NCI-H82 treated with DMSO at 0.1 percent for 48 hours (cell line): ENCODE measurements around the gene UPK3BL2.
"Not testable (repeated sequence)": the region's sequence is repeated elsewhere in the genome, so short reads cannot be mapped to it uniquely, and the experiment has no call there.

ENCODE experiments used
- DNase-seq: peaks from one replicate; lab custom pipeline; 2025; ENCODE audit not compliant: unreplicated experiment; lab: John Stamatoyannopoulos, UW

UPK3BL2 gene

GRCh38 chr7:102543596-102543995 lies at the start of gene UPK3BL2:
UPK3BL2 (minus strand) TSS chr7:102543696; CDS start chr7:102543636, 60 bp downstream.
- DNase-seq: not testable (repeated sequence)

- DNase-seq: not testable (repeated sequence)
Observed at GRCh38 chr7:102592477-102593019, 49.1 kb upstream of the UPK3BL2 start.

DNA sequence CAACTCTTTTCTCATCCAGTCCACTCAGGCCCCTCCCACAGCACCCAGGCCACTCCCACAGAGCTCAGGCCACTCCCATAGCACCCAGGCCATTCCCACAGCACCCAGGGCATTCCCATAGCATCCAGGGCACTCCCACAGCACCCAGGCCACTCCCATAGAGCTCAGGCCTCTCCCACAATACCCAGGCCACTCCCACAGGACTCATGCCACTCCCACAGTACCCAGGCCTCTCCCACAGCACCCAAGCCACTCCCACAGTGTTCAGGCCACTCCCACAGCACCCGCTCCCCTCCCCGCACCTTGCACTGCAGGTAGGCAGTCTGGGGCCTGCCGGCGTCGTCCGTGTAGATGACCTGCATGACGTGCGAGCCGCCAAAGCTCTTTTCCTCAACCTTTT lies 46.4 kb upstream of the UPK3BL2 start:
- not testable (repeated sequence) for DNase-seq

DNA sequence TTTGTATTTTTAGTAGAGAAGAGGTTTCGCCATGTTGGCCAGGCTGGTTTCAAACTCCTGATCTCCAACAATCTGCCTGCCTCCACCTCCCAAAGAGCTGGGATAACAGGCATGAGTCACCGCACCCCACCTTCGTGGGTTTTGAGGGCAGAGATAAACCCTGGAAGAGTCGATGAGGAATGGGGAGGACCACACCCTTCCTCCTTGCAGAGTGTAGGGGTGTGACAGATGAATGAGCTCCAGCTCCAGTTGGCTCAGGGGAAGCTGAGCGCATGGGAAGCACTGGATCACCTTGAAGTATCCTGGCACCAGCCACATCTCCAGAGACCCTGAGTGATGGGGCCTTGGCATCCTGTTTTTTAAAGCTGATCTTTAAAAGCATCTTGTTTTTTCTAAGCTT lies 40.0 kb upstream of the UPK3BL2 start:
- DNase-seq: not testable (repeated sequence)

GRCh38 chr7:102581722-102582121 lies 38.2 kb upstream of the UPK3BL2 start:
- DNase-seq: not testable (repeated sequence)

DNA sequence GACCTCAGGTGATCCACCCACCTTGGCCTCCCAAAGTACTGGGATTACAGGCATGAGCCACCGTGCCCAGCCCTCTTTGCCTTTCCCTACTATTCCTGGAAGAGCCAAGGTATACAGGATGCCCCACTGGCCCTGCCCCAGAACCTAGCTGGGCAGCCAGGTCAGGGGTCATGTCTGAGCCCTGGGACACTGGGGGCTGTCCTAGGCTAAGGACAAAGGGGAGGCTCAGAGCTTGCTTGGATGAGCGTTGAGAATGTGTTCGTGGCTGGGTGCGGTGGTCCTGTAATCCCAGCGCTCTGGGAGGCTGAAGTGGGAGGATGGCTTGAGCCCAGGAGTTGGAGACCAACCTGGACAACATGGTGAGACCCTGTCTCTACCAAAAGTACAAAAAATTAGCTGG lies 35.0 kb upstream of the UPK3BL2 start:
- not testable (repeated sequence) for DNase-seq

DNA sequence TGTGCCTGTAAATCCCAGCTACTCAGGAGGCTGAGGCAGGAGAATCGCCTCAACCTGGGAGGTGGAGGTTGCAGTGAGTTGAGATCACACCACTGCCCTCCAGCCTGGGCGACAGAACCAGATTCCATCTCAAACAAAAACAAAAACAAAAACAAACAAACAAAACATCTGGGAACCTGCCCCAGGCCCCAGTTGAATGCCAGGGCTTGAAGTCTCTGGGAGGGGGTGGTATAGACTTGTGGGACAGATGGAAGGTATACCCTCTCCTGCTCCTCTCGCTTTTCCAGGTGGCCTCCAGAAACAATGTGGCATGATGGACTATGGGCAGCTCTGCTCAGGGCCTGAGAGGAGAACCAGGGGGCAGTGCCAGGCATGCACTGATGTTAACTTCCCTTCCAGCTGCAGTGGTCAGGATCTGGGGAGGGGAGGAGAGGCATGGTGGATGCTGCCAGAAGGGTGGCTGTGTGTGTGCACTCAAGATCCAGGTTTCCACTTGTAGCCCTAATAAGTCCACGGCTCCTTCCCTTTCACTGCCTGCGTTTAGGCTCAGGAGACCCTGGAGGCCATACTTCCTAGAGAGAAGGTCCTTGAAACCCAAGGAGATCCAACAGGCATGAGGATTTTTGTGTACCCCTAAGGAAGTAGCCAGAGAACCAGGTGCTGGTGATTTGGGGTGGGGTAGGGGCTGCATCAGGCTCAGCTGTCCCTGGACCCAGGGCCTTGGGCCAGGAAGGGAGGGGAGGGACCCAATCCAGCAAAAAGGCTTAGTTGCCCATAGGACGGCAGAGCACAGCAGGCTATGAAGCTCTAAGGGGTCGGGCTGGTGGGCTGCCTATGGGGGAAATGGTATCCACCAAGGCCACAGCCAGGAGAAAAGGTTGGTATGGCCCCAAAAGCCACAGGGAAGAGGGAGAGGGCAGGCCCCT lies 34.1 kb upstream of the UPK3BL2 start:
- DNase-seq: not testable (repeated sequence)

DNA sequence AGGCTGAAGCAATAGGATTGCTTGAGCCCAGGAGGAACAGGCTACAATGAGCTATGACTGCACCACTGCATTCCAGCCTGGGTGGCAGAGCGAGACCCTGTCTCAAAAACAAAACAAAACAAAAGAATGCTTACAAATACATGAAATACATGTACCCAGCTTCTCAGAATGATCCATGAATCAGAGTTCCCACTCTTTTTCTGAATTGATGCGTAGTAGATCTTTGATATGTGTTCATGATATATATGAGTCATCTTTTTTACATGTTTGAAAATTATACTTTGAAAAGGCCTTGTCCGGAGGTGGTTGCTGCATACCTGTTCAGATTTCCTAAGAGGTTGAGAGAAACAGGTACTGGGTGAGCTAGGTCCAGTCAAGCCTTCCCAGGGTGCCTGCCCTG lies 32.9 kb upstream of the UPK3BL2 start:
- DNase-seq: not testable (repeated sequence)

GRCh38 chr7:102574607-102575006 lies 31.1 kb upstream of the UPK3BL2 start:
- not testable (repeated sequence) for DNase-seq

DNA sequence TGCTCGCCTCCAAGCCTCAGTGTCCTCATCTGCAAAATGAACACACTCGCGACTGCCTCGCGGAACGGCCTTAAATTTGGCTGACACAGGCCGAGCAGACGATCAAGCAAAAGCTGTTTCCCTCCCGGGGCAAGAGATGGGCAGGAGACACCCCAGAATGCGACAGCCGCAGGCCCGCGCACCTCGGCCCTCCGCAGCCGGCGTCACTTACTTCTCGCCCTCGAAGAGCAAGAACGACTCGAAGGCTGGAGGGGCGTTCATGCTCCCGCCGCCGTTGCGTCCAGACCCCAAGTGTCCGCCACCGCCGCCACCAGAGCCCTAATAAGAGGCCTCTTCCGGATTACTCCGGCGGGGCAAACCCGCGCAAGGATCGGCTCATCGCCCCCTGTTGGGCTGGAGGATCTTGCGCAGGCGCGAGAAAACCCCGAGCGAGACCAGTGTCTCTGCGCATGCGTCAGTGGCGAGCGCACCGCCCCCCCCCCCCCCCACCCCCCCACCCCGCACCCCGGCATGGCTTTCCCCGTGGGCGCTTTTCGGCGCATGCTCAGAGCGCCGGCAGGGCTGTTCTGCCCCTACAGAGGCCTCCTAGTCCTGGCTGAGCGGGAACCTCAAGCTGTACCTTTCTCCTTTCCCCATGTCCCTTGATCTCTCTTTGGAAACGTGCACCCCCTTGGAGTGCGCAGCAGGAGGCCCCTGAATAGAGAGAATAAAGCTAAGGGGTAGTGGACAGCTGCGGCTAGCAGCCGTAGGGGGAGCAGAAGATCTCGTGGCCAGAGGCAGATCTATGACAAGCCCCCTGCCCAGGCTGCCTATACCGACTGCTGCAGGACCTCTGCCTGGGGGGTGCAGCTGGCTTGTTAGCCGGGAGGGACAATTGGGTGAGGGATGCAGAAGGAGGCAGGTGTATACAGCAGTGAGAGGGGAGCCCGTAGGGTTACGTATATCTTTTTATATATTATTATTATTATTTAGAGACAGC lies 29.1 kb upstream of the UPK3BL2 start, which contains the start of gene POLR2J3:
TSS of gene POLR2J3 (minus strand) at position 323 of the 979 bp plus-strand sequence. CDS start at position 261, 62 bp downstream.
- not testable (repeated sequence) for DNase-seq

DNA sequence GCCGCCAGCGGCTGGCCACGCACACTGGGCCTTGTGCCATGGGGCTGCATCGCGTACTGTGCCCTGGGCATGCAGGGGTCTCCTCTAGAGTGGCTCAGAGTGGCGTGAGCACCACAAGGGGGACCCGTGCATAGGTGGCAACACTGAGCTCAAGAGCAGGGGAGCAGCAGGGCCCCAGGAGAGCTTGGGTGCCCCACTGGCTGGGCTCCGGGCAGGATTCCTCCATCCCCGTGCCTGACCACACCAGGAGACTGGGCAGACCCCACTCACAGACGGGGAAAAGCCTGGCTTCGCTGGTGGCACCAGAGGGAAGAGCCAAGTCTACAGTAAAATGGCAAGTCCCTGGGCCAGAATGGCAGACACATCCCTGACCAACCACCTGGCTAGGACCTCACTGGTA lies 25.1 kb upstream of the UPK3BL2 start:
- DNase-seq: not testable (repeated sequence)

DNA sequence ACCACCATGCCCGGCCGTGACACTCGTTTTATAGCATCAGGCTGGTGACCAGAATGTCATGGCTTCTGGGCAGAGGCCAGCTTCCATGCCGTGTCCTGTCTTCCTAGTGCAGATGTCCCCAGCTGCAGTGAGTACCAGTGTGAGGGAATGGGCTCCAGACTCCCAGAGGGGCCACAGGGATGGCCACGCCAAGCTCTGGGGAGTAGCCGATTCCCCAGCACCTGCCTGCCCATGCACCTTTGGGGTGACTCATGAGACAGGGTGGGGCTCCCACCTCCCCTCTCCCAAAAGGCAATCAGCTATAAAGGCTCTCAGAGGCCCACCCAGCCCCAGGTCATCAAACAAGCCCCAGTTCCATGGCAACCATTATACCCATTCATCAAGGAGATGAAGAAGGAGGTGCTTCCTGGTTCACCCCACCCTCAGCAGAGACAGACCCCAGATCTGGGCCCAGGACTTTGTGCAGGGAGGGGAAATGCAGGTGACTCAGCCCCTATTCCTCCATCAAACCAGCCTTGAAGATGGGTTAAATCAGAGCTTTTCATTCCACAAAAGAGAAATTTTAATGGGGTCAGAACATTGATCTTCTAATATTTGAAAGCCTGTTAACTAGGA lies 7.4 kb upstream of the UPK3BL2 start, which contains the start of gene SPDYE2:
TSS of gene SPDYE2 (plus strand) at position 419 of the 615 bp plus-strand sequence. CDS start 2,030 bp downstream, outside the sequence.
- not testable (repeated sequence) for DNase-seq

- DNase-seq: not testable (repeated sequence)
Observed at GRCh38 chr7:102546353-102546752, 2.9 kb upstream of the UPK3BL2 start.

- DNase-seq: not testable (repeated sequence)
Observed at GRCh38 chr7:102545288-102545687, 1.8 kb upstream of the UPK3BL2 start.

- not testable (repeated sequence) for DNase-seq
Observed at GRCh38 chr7:102544372-102544771, 876 bp upstream of the UPK3BL2 start.

DNA sequence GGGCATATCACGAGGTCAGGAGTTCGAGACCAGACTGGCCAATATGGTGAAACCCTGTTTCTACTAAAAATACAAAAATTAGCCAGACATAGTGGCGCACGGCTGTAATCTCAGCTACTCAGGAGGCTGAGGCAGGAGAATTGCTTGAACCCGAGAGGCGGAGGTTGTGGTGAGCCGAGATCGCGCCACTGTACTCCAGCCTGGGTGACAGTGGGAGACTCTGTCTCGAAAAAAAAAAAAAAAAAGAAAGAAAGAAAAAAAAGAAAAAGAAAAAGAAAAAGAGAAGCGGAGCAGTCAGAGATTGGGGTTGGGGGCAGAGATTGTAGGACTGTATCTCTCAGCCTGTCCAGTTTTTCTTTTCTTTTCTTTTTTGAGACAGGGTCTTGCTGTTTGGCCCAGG lies 725 bp downstream of the UPK3BL2 start:
- not testable (repeated sequence) for DNase-seq

GRCh38 chr7:102542083-102542482 lies 1.4 kb downstream of the UPK3BL2 start:
- not testable (repeated sequence) for DNase-seq

GRCh38 chr7:102540604-102541003 lies 2.9 kb downstream of the UPK3BL2 start:
- DNase-seq: not testable (repeated sequence)

DNA sequence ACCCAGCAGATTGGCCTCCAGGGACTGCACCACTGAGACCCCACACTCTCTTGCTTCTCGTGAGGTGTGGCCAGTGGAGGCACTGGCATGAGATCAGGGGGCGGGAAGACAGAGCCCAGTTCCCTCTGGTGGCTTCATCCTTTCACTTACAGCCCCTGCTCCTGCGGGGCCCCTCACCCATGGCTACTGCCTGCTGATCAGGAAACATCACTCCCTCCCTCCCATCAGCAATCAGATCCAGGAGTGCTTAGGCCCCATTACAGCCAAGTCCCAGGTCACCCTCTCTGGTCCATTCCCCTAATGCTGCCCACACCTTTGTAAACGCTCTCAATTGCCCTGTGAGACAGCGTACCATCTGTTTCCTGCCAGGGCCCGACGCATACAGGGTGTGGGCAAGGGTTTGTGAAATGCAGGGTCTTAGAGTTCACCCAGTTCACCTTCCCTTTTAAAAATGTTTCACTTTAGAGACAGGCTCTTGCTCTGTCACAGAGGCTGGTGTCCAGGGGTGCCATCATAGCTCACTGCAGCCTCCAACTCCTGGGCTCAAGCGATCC lies 8.4 kb downstream of the UPK3BL2 start:
- DNase-seq: not testable (repeated sequence)

GRCh38 chr7:102532127-102532526 lies 11.4 kb downstream of the UPK3BL2 start:
- DNase-seq: not testable (repeated sequence)
